GM12874 (cell line): ENCODE data around the gene PRPF19.

Experiments
- TF ChIP-seq, protein P1 (sequence below): IDR thresholded peaks from 2 replicates; pipeline ENCODE4 v1.5.1; 2011; ENCODE audit warnings: low read depth, mild to moderate bottlenecking, control low read depth, low read length, moderate library complexity; ENCODE audit not compliant: insufficient read depth

The PRPF19 gene

DNA sequence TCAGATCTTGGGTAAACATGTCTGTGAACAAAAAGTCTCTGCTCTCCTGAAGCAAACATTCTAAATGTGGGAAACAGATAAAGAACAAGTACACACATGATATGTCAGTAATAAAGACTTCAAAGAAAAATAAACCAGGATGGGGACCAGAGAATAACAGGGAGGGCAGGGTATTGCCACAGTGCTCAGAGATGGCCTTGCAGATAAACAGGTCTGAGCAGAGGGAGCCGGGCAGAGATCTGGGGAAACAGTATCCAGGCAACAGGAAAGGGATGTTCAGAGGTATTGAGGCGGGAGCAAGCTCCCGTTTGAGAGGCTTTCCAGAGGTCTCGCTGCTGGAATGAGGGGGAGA, 61.5 kb downstream of the PRPF19 start:
- TF ChIP-seq, protein P1, sequence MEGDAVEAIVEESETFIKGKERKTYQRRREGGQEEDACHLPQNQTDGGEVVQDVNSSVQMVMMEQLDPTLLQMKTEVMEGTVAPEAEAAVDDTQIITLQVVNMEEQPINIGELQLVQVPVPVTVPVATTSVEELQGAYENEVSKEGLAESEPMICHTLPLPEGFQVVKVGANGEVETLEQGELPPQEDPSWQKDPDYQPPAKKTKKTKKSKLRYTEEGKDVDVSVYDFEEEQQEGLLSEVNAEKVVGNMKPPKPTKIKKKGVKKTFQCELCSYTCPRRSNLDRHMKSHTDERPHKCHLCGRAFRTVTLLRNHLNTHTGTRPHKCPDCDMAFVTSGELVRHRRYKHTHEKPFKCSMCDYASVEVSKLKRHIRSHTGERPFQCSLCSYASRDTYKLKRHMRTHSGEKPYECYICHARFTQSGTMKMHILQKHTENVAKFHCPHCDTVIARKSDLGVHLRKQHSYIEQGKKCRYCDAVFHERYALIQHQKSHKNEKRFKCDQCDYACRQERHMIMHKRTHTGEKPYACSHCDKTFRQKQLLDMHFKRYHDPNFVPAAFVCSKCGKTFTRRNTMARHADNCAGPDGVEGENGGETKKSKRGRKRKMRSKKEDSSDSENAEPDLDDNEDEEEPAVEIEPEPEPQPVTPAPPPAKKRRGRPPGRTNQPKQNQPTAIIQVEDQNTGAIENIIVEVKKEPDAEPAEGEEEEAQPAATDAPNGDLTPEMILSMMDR = no peak

DNA sequence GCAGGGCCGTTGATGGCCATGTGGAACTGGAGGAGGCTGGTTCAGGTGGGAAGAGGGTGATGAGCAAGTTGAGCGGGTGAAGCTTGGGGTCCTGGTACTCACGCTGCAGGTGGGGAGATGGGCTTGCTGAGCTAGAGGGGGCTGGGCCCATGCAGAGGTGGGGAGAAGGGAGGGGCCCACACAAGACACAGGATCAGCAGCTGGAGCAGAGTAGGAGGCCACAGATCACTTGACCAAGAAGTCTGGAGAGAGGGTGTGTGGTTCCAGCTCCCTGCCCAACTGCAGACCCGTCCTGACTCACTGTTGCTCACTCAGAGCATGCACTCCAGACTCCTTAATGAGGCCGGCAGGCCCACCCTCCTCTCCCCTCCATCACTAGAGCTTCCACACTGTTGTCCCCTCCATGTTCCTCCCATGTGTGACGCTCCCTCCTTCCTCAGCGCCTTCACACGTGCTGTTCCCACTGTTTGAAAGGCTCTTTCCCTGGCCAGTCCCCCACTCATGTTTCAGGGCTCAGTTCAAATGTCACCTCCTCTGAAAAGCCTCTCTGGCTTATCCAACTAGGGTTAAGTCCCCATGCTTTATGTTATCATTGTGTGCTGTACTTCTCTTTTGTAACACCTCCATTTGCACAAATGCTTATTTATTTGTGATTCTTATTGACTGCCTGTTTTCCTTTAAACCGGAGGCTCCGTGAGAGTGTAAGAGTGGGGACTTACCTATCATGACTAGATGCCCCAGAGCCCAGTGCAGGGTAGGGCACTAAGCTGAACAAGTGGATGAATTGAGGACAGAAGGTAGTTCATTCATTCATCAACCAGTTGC, 62.1 kb downstream of the PRPF19 start:
- TF ChIP-seq, protein P1 = no peak

DNA sequence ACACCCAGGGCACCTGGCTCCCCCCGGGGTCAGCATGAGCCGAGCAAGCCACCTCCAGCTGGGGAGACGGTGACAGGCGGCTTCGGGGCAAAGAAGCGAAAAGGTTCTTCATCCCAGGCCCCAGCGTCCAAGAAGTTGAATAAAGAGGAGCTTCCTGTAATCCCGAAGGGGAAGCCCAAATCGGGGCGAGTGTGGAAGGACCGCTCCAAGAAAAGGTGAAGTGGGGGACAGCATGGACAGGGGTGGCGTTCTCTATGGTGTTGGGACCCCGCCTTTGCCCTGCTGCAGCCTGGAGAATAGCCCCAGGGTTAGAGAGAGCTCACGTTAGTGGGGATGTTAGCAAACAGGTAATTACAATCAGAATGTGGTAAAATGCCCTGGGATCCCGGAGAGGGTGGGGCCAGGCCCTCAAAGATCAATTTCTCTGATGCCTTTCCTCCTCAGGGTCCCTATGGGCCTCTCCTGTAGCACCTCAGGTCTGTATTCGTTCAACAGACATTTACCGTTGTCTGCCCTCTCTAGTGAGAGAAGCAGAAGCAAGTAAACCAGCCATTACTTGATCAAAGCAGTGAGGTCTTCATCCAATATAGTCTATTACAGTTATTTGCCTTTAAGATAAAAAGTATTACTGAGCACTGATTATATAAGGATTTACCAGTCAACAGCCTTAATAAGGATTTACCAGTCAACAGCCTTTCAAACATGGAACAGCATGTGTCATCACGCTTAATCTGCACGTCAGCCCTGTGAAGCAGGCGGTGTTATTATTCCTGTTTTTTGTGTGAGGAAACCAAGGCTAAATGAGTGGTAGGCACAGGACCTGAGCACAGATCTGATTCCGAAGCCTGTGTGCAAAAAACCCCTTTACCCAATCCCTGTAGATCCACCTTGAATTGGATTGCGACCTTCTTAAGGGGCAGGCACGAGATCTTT, 63.5 kb downstream of the PRPF19 start:
- TF ChIP-seq, protein P1 = no peak

DNA sequence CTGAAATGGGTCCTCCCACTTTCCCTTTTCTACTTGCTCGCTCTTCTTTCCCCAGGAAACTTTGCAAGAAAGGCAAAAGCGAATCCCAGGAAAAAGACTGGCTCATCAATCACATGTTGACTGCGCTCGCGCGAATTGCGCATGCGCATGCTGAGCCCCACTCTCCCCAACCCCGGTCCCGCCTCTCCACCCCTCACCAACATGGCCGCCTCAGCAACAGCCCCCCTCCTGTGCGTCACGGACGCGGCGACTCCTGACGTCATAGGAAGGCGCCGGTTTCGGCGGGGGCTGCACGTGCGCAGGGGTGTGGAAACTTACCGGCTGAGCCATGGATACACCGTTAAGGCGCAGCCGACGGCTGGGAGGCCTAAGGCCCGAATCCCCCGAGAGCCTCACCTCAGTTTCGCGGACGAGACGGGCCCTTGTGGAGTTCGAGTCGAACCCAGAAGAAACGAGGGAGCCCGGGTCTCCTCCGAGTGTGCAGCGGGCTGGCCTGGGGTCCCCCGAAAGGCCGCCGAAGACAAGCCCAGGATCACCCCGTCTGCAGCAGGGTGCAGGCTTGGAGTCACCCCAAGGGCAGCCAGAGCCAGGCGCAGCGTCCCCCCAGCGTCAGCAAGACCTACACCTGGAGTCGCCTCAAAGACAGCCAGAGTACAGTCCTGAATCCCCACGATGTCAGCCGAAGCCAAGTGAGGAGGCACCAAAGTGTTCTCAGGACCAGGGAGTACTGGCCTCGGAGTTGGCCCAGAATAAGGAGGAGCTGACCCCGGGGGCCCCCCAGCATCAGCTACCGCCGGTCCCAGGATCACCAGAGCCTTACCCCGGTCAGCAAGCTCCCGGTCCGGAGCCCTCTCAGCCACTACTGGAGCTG, 64.4 kb downstream of the PRPF19 start, which contains the start of gene CCDC86:
TSS of gene CCDC86 (plus strand) at position 317 of the 871 bp plus-strand sequence. CDS start at position 329, 12 bp downstream.
- TF ChIP-seq, protein P1 = no peak
